ENCODE measurements around the gene C5orf15.

Gene C5orf15

GRCh38 chr5:133919148-133920136 is 49.0 kb downstream of the C5orf15 start:
- no peak for FAIRE-seq

DNA sequence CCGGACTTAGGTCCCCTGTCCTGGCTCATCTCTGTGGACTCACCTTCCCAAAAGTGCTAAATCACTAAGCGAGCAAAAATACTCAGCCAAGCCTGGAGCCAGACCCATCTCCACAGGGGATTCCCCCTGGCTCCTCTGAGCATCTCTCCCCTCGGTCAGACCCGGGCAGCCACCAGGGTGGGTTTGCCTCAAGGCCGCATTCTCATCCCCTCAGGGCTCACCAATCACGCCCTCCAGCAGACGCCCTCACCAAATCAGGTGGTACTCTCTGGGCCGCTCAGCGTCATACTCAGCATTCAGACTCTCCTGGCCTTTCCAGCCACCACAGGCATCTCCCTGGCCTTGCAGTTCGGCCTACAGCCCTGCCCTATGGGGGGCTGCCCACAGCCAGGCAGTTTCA is 49.7 kb downstream of the C5orf15 start:
- no peak for FAIRE-seq

DNA sequence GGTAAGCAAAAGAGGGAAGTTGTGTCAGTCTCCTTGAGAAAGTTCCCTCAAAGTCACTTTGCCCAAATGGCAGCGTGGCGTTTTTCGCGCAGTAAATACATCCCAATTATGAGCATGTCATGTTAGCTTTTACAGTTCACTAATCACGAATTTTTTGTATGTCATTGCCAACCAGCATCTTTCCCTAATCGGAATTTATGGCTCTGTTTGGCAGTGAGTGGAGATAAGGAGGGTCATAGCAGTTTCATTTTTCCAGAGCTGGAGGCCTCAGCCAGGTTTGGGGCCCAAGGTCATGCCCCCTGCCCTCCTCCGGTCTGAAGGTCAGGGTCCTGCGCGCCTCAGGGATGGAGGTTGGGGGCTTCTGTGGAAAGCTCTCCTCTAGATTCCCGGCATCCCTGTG is 50.1 kb downstream of the C5orf15 start:
- no peak for FAIRE-seq

DNA sequence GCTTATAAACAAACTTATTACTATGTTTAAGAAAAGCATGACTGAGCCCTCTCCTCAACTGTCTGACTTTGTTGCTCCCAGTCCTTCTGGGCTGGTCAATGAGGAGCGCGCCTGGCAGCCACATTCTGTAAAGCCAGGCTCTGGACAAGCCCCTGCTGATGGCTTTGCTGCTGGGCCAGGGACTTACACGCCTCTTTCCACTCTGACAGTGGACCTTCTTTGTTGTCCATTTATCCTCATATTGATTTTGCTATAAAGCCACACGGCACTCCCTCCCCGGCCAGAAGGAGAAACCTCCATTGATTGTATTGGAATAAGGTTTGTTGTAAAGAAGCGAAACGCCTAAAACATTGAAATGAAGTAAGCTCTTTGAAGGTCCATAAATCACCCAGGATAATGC is 50.6 kb downstream of the C5orf15 start:
- FAIRE-seq, result no peak

- FAIRE-seq, result no peak
Measured at GRCh38 chr5:133916914-133917313, 51.5 kb downstream of the C5orf15 start.

DNA sequence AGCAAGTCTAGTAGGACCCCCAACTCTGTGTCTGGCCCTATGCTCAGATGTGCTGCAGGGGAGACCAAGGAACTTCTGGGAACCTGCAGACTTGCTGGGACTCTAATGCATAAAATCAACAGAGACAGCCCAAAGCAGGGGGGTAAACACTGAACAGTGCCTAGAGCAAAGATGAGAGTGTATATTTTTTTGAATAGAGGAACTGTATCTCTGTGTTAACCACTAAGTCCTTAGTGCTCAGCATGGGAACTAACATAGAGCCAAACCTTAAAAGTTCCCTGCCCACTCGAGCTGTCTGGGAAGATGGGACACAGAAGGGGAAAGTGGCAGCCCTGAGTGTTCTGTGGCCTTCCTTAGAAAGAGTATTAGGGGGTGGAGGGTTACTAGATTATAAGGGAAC is 51.9 kb downstream of the C5orf15 start:
- FAIRE-seq, result no peak

GRCh38 chr5:133914434-133914833 is 54.0 kb downstream of the C5orf15 start:
- no peak for FAIRE-seq

- no peak for FAIRE-seq
Measured at GRCh38 chr5:133913413-133914155, 54.8 kb downstream of the C5orf15 start.

DNA sequence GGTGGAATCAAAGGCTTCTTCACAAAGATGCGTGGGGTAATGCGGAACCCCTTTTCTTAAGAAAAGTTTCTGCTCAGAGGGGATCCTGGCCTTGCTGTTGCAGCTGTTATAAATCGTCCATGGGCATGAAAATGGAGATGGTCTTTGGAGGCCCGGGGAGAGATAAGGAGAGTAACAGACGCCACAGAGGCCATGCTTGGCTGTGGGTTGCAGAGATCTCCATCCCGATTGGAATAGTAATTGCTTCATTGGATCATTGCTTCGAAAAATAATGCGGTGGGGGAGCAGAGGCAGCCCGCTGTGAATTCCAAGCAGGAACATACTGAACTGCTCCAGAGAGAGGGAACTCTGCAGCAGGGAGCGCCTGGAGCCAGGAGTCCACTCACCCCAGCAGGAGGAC is 55.5 kb downstream of the C5orf15 start:
- FAIRE-seq, result no peak

DNA sequence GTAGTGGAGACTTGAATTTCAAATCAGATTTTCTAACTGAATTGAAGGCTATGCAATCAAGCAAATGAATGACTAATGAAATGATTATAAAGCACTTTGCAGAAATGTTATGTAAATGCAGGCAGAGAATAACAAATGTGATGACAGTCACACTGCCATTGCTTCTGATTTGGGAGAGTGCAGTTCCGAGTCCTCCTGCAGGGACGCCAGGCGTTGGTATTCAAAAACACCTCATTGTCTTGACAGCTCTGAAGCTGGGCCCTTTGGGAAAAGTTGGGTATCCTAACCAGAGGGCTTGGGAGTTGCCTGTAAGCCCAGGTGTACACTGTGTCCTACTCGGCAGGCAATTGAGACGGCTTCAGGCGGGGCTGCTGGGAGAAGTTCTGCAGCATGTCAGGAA is 57.9 kb downstream of the C5orf15 start:
- FAIRE-seq, result no peak

- no peak for FAIRE-seq
Measured at GRCh38 chr5:133909603-133910002, 58.8 kb downstream of the C5orf15 start.

- FAIRE-seq, result no peak
Measured at GRCh38 chr5:133907075-133907474, 61.4 kb downstream of the C5orf15 start.

DNA sequence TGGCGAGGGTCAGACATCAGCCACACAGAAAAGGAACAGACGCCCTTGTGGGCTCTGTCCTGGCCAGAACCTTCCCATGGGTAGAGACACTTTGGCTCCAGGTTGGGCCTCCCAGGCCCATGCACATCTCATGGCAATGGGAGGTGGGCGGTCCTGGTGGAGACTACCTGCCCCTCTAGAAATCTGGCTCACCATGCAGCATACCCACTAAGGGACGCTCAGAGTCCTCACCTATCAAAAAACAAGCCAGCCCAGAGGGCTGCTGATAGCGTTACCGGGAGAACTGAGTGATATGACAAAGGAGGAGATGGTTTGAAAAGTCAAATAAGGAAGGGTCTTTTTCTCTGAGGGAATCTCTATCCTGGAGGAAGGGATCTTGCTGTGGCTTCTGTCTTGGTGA is 62.1 kb downstream of the C5orf15 start:
- no peak for FAIRE-seq
